ENCODE results near the gene STX8.
"Not testable (repeated sequence)": the region's sequence is repeated elsewhere in the genome, so short reads cannot be mapped to it uniquely, and the experiment has no call there.

The STX8 gene

DNA sequence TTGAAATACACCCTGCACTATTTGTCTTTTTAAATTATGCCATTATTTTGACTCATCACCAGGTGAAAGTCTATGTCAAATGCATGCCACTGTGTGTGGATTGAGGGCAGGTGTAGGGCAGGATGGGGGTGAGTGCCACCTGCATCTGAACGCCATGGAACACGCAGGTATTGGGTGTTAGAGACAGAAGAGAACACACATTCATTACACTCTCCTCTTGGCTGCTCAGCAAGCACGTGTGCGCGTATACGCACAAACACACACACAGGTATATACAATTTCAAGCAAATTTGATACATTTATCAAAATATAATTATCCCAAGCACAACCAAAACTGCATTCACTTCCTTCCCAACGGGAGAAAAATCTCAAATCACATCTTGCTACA, 285.4 kb downstream of the STX8 start:
- no peak for DNase-seq

DNA sequence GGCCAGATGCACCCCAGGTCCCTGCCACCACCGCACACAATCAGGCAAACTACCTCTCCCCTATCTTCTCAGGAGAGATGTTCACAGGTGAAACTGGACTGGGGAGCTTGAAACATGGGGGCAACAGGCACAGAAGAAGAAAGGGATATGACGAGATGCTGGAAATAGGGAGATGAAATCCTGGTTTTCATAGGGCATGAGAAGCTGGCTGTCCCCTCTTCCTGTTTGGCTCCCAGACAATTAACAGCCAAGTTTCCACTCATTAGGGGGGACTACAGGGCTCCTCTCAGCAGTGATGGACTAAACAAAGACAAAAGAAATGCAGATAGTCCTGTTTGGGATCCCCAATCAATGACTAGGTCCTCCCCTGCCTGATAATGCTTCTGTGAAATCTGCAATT, 288.3 kb downstream of the STX8 start:
- no peak for DNase-seq

DNA sequence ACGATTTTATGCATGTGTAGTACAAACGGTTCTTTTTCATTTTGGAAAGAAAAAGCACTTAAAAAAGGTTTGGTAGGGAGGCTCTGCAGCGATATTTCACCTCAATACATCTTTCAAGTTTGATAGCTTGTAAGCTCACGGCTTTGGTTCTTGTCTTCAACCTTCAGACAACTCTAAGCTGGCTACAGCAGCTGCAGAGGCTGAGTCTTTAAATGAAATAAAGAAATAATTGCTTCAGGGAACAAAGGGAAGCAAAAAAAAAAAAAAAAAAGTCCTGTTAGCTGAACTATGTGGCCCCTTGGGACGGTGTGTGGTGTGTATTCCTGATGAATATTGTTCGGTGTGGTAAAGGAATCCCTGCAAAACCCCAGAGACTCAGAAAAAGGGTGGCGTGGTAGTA, 289.2 kb downstream of the STX8 start:
- no peak for DNase-seq

DNA sequence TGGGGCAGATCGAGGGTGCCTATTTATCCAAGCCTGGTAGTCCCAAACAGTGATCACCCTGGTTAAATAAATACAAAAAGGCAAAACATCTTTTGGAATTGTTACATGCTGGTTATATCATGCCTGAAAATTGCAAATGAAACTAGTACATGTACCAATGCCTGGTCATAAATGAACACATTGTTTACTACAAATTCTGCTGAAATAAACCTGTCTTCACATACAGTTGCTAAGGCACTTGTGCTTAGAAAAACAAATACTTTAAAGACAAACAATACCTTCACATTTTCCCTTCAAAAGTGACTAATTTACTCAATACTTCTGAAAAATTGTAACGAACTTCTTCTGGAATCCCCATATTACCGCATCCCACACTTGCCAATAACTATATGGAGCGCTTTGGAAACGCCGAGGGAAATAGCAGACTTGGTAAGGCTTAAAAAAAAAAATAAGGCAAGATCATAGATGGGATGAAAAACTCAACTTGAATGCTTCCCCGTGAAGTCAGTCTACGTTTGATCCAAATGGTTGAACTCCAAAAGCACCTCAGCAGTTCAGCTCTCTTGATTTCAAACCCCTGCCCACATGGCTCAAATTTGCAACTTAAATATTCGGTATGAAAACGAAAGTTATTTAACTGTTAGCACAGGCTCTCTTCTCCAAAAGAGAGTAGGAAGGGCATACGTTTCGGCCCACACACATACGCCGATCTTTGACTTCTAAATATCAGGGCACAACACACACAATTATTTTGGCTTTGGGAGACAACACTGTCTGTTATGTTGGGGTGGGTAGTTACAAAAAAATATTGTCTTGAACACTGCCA, 289.8 kb downstream of the STX8 start:
- no peak for DNase-seq

DNA sequence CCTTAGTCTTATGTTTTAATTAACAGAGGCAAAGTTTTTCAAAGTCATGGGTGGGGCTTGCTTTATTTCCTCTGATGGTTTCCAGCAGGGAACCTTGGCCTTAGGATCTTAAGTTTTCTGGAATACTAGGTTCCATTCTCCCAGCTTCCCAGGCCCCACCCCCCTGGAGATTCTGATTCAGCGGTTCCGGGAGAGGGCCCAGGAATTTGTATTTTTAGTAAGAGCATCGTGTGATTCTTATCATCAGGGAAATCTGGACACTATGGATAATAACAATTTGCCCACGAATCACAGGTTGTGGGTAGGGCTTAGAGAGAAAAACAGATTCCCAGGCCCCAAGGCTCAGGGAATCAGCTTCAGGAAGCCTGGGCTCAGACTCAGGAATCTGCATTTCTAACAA, 290.7 kb downstream of the STX8 start:
- no peak for DNase-seq

DNA sequence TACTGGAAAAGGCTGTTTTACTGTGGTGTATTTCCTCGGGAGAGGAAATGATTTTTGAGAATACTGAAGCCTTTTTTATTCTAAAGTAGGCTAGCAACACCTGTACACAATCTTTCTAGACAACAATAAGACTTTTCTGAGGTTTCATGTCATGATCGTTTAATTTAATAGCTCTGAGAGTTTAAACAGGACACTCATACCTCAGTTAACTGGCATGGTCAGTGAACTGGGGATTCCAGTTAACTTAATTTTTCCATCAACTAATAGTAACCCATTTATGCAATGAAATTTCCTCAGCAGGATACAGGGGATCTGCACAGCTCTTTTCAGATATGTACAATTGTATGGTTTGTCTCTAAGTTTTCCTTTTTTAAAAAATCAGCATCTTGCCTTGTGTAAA, 291.7 kb downstream of the STX8 start:
- no peak for DNase-seq

DNA sequence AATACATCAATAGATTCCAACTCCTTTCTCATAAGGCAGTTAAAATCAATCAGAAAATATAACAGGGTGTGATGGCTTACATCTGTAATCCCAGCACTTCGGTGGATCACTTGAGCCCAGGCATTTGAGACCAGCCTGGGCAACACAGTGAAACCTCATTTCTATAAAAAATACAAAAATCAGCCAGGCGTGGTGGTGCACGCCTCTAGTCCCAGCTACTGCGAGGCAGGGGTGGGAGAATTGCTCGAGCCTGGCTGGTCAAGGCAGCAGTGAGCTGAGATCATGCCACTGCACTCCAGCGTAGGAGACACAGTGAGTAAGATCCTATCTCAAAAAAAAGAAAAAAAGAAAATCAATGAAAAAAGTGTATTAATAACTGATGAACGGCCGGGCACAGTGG, 295.7 kb downstream of the STX8 start:
- DNase-seq: no peak

DNA sequence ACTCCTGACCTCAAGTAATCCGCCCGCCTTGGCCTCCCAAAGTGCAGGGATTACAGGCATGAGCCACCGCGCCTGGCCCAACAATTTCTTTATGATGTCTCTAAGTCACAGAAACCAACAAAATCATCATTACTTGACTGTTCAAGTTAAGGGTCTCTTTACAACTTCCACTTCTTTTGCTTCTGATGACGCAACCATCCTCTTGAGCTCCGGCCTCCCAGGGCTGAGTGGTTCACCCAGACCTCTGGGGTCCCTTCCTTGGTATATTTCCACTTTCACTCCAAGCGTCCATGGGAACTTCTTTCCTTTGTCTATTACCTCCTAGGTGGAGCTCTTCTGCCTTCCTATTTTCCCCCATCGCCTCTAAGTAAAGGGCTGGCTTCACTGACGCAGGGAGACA, 300.6 kb downstream of the STX8 start:
- no peak for DNase-seq

DNA sequence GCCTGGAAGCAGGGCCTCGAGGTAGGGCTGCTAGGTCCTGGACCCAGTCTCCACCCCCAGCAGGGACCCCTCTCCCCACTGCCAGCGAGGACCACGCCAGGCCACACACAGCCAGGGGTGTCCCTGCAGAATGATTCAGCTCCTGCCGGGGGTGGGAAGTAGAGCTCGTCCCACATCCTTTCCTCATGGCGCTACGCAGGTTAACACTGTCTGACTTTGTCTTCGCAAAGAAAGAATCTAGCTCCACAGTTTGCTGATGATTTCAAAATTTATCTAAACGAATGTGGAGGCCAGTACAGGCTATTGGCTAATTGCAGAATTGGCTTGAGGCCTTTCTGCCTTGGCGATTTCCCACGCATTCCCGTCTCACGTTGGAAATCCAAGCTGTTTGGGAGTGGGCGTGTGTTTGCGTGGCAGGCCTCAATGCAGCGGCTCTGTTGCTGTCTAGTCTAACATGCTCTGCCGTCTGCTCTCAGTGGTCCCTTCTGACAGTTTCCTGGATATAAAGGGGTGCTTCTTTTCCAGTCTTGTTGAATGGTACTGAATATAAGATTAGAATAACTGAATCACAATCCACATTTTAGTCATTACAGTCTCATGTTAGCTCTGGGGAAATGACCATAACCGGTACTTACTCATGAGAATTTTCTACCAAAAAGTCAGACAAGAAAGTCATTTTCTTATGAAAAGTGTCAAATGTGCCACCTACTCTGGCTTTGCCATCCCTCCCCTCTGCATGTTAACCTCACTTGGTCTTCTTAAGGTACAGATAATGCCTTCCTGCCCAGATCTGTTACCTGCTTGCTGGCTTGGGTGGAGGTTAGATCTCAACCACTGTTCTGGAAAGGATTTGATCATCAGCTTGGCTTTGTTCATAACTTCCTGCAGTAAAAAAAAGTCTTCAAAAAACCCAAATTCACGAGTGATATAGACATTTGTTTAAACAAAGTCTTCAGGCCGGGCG, 301.9 kb downstream of the STX8 start:
- DNase-seq: peak in 1 of 5 donors; percentile 11

DNA sequence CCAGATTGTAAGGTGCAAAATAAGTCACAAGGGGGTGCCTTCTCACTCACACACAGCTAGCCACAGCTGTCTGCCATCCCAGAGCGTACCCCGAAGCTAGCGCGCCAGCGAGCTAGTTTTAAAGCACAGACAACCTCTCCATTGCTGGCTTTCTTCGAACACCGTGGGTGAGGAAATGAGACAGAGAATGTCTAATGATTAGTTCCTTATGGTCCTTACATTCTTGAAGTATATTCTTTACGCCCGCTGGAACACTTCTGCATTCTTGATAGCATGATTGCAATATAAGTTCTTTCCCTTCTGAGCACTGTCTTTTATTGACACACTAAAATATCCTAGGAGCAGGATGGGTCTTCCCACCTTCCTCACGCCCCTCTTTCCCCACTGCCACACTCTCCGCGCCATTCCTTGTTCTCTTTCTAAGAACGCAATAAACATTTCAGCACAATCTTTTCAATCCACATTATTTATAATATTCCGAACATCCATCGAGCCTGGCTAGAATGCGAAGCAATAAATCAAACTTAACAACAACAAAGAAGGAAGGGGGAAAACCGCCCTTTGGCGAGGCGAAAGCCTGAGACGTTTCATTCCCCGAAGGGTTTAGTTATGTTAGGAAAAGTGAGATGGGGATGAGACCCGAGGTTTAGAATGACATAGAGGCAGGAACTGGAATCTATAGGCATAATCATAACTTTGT, 303.0 kb downstream of the STX8 start:
- no peak for DNase-seq

DNA sequence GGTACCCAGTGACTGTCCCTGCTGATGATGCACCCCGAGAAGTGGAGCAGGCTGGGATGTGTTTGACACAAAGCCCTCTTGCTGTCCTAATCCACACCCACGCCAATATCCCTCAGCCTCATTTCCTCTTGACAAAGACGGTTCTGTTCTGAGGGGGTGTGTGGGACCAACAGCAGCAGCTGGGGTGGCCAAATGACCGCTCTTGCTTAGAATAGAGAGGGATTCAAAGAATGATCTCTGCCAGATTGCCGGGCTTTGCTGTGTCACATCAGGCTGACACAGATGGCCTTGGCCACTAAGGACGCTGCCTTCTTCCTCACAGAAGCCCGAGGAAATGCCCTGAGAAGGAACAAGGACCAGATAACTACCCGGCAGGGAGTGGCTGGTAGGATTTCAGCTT, 303.6 kb downstream of the STX8 start:
- no peak for DNase-seq

DNA sequence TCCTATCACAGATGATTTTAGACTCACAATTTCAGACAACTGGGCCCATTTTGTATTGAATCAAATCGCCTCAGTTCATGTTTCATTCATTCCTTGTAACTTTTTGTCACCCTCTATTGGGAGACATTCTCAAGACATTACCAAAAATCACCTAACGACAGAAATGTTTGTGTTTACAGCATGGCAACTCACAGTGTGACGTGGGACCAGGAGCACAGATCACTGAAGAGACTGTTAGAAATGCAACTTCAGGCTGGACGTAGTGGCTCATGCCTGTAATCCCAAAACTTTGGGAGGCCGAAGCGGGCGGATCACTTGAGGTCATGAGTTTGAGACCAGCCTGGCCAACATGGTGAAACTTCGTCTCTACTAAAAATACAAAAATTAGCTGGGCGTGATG, 304.7 kb downstream of the STX8 start:
- DNase-seq: no peak

DNA sequence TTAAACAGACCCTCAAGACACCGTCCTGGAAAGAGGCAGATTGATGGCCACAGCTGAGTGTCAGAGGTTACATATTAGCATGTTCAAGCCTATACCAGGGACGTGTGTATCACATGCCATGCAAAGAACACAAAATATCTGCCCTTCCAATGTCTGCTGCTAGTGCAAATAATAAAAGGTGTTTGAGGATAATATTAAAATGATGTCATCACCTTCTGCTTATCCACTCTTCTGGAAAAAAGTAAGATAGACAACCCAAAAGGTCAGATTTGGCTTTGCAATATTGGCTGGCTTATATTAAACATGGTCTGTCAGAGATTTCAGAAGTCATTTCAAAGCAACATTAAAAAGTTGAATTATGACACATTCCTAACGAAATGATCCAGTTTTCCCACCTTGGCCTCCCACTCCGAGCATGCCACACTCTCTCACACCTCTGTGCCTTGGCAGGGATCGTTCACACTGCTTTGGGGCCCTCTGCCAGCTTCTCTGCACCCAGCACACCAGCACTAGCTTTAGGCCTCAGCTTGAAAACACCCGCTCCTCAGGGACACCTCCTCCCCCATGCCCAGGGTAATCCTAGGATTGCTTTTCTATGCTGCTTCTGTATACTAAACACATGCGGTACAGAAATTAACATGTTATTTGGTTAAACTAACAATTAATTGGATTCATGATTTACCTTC, 306.1 kb downstream of the STX8 start:
- DNase-seq: no peak

DNA sequence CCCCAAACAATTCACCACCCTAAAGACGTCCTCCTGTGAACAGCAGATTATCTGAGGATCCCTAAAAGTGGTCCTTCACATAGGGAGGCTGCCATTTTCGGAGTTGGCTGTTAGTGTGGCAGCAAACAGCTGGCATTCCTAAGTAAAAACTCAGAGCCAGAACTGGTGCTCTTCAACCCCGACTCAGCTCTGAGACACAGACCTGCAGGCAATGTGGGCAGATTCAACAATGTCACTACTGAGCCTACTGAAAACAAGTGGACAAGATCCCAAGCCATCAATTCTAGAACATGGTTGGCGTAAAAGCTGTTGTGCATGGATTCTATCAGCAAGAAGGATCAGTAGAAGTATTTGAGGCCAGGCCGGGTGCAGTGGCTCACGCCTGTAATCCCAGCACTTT, 307.1 kb downstream of the STX8 start:
- DNase-seq: no peak

DNA sequence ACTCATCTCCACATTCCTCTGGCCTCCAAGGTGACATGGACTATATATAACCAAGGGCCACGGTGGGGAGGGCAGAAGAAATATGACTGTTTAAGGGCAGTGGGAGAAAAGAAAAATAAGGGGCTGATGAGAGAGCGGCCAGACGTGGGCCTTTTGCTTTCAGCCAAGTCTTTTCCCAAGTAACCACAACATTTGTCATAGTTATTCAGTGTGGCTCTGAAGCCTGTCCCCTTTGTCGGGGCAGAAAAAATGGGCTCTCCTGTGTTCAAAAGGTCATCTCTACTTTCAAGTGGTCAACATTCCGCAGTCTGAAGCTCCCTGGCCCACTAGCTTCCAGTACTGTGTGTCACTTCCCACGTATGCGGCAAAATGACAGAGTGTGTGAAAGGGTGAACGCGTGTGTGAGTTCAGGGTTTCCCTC, 308.9 kb downstream of the STX8 start:
- no peak for DNase-seq

DNA sequence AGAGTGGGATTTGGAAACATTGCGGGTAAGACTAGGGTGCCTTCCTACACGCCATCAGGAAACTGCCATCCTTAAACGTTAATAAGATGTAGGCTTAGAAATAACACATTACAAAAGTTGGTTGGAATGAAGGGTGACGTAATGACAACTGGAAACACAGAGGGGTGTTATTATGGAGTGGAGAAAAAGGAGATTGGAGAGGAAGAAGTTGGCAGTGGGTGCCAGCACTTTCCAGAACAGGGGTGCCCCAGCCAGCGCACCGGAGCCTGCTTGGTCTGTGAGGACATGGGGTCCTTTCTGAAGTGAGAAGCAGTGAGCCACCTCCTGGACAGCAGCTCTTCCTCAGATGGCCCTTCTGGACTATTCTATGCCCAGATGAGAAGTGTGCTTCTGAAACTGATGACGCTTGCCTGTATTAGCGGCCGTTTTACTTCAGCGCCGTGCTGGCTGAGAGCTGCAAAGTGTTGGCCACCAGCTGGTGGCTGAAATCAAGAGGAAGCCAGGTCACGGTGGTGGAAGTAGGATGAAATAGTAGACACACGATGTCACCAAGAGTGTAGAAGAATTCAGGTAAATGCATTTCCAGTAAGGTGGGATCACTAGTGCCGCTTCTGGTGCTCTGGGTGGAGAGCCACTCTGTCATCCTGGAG, 309.5 kb downstream of the STX8 start:
- no peak for DNase-seq

DNA sequence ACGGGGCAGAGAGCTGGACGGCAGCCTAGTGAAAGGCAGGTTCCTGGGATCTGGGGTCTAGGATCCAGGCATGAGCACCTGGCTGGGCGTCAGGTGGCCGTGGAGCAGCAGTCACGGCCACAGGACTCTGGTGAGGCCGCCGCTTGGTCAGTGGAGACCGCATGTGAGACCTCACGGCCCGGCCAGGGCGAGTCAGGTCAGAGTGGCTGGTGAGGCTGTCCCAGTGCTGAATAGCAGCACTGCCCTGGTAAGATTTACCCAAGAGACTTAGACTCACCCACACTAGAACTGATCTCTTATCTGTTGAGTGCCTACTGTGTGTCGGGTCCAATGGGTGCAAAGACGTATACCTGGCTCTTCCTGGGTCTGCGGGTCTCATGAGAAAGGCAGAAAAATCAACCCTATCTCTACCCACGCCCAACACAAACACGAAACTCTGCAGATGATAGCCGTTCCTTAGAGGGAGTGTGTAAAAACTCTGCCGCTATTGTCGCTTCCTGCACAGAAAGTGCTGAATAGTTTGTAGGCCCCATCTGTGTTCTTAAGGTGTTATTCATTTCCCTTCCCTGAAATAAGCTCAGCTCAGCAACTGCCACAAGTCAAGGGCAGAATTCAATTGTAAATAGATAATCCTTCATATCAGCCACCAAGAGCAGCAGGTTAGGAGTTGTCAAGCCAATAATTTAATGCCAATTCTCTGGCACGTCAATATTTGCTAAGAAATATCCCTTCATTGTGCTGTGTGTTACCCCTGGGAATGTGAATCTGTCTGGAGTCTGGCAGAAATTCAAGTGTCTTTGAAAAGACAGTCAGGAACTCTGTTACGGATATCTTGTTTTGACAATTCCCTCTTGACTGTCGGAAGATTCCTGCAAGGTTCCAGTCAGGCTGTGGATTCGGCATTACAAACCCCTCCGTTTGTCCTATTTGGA, 314.3 kb downstream of the STX8 start:
- DNase-seq: no peak

DNA sequence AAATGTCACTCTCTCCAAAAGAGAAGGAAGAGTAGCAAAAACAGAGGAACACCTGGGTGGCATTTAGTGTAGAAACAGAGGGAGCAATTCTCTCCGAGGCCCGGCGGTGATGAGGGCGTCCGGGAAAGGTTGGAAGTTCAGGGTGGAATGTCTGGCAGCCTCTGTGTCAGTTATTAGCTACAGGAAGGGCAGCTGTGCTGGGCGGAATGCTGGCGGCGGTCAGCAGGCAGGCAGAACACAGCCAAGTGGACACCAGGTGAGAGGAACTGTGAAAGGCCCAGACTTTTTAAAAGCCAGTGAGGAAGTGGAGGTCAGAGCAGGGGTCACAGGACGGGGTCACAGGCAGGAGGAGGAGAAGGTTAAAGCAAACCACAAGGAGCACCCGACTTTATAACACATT, 316.2 kb downstream of the STX8 start:
- no peak for DNase-seq

DNA sequence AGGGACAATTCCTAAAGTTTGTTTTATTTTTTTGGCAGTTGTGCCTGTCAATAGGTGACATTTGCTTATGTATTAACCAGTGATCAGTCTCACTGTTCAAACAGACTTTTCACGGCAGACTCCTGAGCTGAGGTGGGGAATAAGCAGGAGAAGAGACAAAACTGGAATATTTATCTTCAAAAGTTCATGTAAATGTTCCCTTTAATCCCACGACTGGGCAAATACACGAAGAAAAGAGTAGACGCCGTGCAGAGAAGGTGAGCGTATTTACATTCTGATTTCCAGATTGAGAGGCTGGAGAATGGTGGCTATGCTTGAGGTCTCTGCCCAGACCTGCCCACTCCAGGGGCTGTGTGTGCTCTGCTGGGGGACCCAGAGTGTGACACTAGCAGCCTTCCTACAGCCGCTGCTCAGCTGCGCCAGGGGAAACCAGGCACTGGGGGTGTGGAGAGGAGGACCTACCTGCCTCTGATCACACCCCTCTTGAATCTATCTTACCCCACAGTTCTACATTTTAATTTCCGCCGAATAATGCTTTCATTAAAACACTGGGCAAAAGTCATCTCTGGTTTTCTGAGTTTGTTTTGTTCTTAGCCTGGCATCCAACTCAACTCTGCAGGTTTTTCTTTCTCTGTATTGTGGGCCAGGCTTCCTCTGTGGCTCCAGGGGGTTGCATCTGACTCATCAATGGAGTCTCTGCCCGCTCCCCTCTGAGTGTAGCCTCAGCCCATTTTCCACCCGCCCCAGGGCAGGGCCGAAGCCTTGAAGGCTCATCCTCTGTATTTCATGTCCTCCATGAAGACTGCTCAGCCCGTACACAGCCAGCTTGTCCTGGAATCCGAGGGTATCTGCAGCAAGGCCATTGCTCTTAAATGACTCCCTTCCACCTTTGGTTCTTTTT, 317.3 kb downstream of the STX8 start:
- no peak for DNase-seq

DNA sequence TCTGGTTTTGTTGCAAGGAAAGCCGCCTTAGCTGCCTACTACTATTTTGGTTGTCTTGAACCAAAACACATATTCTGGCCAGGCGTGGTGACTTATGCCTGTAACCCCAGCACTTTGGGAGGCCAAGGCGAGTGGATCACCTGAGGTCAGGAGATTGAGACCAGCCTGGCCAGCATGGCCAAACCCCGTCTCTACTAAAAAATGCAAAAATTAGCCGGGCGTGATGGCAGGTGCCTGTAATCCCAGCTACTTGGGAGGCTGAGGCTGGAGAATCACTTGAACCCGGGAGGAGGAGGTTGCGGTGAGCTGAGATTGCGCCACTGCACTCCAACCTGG, 318.0 kb downstream of the STX8 start:
- DNase-seq: not testable (repeated sequence)
